LNCaP clone FGC (cell line): ENCODE results near the gene ZNF70.

Source experiments
- DNase-seq: peaks from one replicate; pipeline ENCODE4 v3.0.0-alpha.2; 2011; ENCODE audit warnings: low read depth
- H3K4me3 ChIP-seq: 2 replicates; pipeline ENCODE4 v1.5.1; 2011; ENCODE audit warnings: mild to moderate bottlenecking, low read depth, low read length, control low read depth
- CTCF ChIP-seq: IDR thresholded peaks from 2 replicates; pipeline ENCODE4 v1.5.1; 2012; ENCODE audit warnings: mild to moderate bottlenecking; ENCODE audit not compliant: control insufficient read depth, insufficient read depth; ENCODE audit errors: extremely low read depth

ZNF70 gene

GRCh38 chr22:23779731-23780130, 28.8 kb upstream of the ZNF70 start:
- H3K4me3 ChIP-seq = no peak overlapping the region
- TF ChIP-seq CTCF = no peak

GRCh38 chr22:23779083-23779482, 28.2 kb upstream of the ZNF70 start:
- DNase-seq = no peak
- H3K4me3 ChIP-seq = no peak overlapping the region
- no peak for TF ChIP-seq CTCF

More at GRCh38 chr22:23779731-23780130, 28.8 kb upstream of the ZNF70 start:
- no peak for DNase-seq

GRCh38 chr22:23778577-23778900, 27.6 kb upstream of the ZNF70 start:
- no peak overlapping the region for H3K4me3 ChIP-seq
- no peak for DNase-seq
- TF ChIP-seq CTCF = no peak

- no peak for TF ChIP-seq CTCF
- H3K4me3 ChIP-seq = no peak overlapping the region
- no peak for DNase-seq
These were observed 27.1 kb upstream of the ZNF70 start for GRCh38 chr22:23777776-23778576.

GRCh38 chr22:23775779-23776375, 25.0 kb upstream of the ZNF70 start:
- TF ChIP-seq CTCF = no peak
- DNase-seq = no peak

GRCh38 chr22:23774922-23775436, 24.1 kb upstream of the ZNF70 start:
- TF ChIP-seq CTCF = no peak
- DNase-seq = no peak
- H3K4me3 ChIP-seq = no peak overlapping the region

More at GRCh38 chr22:23775779-23776375, 25.0 kb upstream of the ZNF70 start:
- H3K4me3 ChIP-seq = no peak overlapping the region
